ENCODE data around the gene FAM53B.

GRCh38 chr10:124589491-124590041, 154.6 kb downstream of the FAM53B start:
- TF ChIP-seq CTCF (IDR thresholded peaks at IDR 0.05) = no peak
- no peak for TF ChIP-seq EP300 (IDR thresholded peaks at IDR 0.05)
